Activated CD8-positive, alpha-beta memory T cell treated with anti-CD3 and anti-CD28 coated beads, Interleukin-2, amount 50 U/mL, for 24 hours (primary cell): ENCODE results near the gene GRB10.
"Not testable (repeated sequence)": the region's sequence is repeated elsewhere in the genome, so short reads cannot be mapped to it uniquely, and the experiment has no call there.

Source experiments
- DNase-seq: peaks from one replicate; pipeline ENCODE4 v3.0.0-alpha.2; 2020; ENCODE audit errors: extremely low read depth

The GRB10 gene

GRCh38 chr7:50778189-50778588 lies 4.5 kb downstream of the GRB10 start:
- DNase-seq = no peak

- DNase-seq = no peak
These were observed 6.9 kb downstream of the GRB10 start for GRCh38 chr7:50775836-50776235.

GRCh38 chr7:50775231-50775630 lies 7.5 kb downstream of the GRB10 start:
- no peak for DNase-seq

GRCh38 chr7:50774319-50774718 lies 8.4 kb downstream of the GRB10 start:
- no peak for DNase-seq

GRCh38 chr7:50773071-50773470 lies 9.6 kb downstream of the GRB10 start:
- not testable (repeated sequence) for DNase-seq

- DNase-seq = no peak
These were observed 11.3 kb downstream of the GRB10 start for GRCh38 chr7:50771120-50772002.

DNA sequence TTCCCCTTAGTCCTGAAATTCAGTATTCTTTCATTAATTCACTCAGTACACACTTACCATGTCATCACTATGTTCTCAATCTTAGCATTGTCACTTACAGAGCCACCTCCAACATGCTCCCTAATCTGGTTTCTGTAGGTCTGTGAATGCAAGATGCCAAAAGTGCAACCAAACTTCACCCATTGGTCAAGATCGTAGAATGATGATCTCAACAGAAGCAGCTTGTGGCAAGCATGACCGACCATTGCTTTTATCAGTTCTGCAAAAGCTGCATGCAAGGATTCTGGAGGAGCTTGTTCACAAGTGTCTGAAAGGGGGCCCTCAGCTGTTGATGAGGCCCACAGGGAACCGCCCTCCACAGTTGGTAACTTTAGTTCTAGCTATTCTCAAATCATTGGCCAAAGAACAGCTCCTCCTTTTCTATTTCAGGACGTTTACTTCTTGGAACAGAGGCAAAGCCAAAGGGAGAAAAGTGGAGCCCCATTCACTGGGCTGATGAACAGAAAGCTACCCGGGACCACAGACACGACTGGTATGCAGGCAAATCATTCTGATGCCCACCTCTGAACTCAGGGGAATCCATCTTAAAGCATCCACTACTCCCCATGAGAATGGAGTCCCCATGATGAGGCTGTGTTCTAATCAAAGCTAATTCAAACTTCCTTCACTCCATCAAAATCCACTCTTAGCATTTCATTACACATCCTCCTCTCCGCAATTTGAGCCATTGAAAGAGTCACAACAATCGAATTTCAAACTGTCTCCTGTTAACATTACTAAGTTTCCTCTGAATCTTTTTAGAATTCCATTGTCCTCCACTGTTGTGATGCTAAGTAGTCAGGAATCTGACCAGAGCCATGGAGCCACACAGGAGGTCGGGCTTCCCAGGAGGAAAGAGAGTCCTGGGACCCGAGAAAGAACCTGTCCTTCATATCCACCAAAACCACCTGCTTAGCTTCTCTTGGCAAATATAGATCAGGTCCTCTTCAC lies 13.9 kb downstream of the GRB10 start:
- no peak for DNase-seq

GRCh38 chr7:50766849-50767207 lies 15.9 kb downstream of the GRB10 start:
- DNase-seq = no peak

GRCh38 chr7:50766106-50766848 lies 16.4 kb downstream of the GRB10 start:
- DNase-seq = no peak

- no peak for DNase-seq
These were observed 20.4 kb downstream of the GRB10 start for GRCh38 chr7:50762337-50762736.

DNA sequence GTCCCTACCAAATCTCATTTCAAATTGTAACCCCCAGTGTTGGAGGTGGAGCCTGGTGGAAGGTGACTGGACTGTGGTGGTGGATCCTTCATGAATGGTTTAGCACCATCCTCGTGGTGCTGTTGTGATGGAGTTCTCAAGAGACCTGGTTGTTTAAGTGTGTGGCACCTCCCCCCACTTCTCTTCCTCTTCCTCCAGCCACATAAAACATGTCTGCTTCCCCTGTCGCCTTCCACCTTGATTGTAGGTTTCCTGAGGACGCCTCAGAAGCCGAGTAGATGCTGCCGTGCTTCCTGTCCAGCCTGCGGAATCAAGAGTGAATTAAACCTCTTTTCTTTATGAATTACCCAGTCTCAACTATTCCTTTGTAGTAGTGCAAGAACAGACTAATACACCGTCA lies 21.0 kb downstream of the GRB10 start:
- no peak for DNase-seq

DNA sequence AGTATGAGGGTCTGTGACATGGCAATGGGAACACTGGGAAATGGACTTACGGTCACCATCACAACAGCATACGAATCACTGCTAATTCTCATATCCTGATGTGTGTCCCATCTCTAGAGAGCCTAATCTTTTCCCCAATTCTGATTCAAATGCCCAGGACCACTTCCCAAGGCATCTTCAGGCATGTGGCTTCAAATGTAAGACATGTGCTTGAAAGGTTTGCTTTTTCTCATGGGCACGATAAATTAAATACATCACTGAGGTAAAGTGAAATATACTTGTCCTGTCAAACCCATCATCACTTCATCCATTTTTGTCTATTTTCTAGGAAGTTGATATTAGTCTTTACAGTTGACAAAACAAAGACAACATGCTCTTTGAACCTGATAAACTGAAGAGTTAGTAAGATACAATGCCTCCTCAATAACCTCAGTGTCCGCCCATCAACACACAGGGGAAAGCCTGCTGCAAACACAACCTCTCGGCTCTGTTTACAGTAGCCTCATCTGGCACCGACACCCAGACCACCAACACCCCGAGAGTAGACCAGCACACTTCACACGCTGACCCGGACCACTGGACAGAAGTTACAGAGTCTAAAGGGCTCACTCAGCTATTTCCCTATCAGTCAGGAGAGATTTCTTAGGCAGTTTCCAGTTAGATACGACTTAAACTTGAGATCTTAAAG lies 24.8 kb downstream of the GRB10 start:
- DNase-seq = no peak

DNA sequence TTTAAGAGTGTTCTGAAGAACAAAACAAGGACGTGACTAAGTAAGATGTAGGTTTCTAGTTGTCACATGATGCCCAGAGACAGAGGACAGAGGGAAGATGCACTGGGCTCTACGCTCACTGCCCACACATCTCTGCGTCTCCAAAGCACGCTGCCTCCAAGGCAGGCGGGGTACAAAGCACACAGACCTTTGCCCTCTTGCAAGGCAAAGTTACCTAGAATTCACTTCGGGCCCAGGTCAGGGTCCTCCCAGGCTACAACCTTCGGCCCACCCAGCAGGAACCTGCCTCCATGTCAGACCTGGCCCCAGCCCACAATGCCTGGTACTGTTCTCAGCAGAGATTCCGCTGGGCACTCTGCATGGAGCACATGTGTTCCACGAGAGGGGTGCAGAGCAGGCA lies 26.5 kb downstream of the GRB10 start:
- no peak for DNase-seq

- no peak for DNase-seq
These were observed 28.0 kb downstream of the GRB10 start for GRCh38 chr7:50754684-50755083.

DNA sequence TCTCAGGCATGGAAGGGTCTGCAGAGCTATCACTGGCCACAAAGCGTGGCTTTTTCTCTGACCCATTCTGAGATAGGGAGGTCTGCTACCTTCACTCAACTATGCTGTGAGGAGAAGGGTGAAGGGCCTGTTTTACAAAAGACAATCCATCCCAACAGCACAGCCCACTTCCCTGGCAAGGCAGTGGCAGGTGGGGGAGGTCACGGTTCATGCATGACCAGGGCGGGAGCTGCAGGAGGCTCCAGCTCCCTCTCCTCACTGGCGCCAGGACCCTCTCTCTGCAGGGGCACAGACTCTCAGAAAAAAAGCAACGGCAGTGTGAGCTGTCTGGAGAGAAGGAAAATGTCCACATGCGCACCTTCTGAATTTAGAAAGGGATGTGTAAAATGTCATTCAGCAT lies 28.5 kb downstream of the GRB10 start:
- DNase-seq = no peak

DNA sequence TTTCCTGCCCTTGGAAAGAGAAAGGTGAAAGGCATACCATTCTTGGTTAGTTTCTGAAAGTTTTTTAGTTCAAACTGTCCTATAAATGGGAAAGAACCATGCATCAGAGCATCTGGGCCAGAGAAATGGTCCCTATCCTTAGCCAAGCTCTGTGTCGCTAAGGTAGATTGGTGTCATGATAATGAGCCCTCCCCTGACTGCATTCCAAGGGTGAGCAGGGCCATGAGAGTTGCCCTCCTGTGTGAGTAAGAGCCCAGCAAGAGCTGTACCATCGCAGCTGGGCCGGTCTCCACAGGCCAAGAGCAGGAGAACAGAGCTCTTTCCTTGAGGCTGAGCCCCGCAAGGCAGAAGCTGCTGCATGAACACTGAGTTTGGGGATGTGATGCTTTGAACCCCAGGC lies 30.3 kb downstream of the GRB10 start:
- no peak for DNase-seq

DNA sequence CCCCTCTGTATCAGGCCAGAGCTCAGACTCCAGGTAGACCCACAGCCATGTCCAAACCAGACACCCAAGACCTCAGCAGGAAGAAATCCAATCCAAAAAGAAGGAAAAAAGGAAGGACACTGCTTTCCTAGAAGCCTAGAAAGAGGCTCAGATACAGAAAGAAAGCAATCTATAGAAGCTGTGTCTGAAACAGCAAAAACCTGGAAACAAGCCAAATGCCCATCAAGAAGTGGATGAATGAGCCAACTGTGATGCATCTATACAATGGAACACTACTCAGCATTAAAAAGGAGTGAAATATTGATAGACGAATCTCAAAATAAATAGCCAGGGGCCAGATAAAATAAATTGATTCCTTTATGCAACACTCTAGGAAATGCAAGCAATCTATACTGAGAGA lies 31.6 kb downstream of the GRB10 start:
- no peak for DNase-seq

- DNase-seq = no peak
These were observed 32.8 kb downstream of the GRB10 start for GRCh38 chr7:50749896-50750295.

DNA sequence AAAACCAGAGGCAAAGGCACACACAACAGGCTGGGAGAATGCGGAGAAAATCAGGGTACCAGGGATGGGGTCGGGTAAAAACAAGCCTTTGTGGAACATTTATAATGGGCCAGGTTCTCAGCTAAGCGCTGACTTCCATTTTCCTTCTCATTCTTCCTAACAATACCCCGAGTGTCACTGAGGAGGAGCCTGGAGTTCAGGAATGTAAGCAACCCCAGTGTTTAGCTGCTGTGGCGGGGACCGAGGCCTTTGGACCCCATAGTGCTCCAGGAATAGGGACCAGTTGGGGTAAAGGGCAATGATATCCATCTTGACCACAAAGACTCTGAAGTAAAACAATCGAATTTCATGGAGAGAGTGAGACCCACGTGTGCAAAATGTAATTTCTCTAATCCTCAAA lies 34.2 kb downstream of the GRB10 start:
- no peak for DNase-seq

GRCh38 chr7:50745835-50746234 lies 36.9 kb downstream of the GRB10 start:
- DNase-seq = no peak

GRCh38 chr7:50745336-50745735 lies 37.4 kb downstream of the GRB10 start:
- DNase-seq = no peak
